Iris pigment epithelial cell (primary cell): ENCODE results near the gene JAKMIP1.

Source experiments
- DNase-seq: peaks from one replicate; pipeline ENCODE4 v3.0.0-alpha.2; 2011; ENCODE audit warnings: low read depth

JAKMIP1 gene

DNA sequence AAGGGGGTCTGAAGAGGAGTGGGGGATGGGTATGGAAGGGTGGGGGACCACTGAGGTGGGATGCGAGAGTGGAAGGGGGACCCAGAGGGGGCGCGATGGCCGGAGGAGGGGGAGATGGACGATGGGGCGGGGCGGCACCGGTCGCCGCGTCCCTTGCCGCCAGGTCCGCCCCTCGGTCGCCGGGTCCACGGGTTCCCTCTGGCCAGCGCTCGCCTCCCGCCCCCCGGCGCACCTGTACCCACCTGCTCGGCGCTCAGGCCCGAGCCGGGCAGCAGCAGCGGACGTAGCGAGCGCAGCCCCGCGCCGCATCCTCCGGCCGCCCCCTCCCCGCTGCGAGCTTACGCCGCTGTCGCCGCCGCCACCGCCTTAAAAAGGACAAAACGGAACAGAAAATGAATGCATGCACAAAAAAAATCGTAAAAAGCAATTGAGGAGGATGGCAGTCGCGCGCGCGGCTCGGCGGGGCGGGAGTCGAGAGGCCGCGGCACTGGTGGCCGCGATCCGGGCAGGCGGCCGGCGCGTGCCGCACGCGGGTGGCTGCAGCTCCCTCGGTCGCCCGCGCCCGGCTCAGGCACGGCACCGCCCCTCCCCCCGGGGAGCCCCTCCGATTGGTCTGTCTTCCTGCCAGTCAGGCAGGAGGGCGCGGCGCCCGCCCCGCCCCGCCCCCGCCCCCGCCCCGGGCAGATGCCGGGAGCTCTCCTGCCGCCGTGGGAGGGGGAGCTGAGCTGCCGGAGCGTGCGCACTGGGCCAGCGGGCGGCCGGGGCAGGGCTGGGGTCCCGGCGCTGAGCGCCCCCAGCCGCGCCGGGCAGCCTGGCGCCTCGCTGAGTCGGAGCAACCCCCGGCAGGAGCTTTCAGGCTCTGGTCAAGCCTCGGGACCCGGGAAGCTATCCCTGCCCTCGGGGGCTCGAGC lies at the start of gene JAKMIP1:
Gene JAKMIP1, minus strand, starts transcription at position 539 of the 911 bp plus-strand sequence. CDS start 87,699 bp downstream, outside the sequence.
- DNase-seq = peak; percentile 49

GRCh38 chr4:6248394-6248793 lies 48.0 kb upstream of the JAKMIP1 start:
- no peak for DNase-seq

DNA sequence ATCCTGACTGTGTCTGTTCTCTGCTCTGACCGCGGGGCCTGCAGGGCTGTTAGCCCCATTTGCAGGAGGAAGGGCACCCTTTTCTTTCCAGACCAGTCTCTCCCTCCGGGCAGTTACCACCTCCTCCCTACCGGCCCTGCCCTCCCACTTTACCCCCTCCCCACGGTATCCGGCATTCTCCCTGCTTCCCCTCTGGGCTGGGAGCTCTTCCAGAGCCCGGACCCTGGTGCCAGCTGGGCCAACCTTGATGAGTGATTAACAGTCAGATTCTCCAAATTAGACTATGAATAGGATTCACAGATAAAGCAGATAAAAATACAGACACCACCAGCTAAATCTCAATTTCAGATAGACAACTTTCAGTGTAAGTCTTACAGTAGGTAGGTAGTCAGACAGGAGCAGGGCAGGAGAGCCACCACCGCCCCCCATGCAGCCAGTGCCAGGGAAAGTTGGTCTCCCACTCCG lies 45.9 kb upstream of the JAKMIP1 start:
- DNase-seq = no peak

GRCh38 chr4:6245246-6246169 lies 45.2 kb upstream of the JAKMIP1 start:
- DNase-seq = peak; percentile 16

DNA sequence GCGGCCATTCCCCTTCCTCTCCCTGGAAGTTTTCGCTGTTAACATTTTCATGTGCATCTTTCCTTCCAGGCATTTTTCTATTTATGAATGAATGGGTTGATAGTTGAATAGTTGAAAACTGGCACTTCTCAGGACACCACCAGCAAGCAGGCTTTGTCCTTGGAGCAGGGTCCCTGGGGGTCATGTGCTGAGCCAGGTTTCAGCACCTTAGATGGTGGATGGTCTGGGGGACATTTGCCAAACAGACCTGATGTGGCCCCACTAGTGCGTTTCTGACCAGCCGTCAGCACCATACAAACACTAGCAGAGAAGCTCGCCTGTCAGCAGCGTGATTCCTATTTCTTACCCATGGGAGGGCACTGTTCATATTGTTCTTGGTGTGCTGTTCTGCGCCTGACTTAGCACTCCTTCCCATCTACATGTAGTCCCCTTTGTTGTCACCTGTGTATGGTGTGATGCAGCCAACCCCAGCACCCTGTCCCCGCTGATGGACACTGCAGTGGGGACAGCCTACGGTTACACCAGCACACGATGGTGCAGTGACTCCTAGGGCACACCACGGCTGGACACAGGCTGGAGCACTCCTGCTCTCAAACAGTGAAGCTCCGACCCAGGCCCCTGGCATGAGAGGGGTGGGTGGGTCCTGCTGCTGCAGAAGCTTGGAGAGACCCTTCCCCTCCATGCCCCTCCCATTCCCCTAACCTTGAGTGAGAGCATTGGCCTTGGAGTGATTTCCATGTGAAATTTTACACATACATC lies 42.1 kb upstream of the JAKMIP1 start:
- no peak for DNase-seq

- DNase-seq = no peak
Measured at GRCh38 chr4:6241062-6241845, 40.9 kb upstream of the JAKMIP1 start.

DNA sequence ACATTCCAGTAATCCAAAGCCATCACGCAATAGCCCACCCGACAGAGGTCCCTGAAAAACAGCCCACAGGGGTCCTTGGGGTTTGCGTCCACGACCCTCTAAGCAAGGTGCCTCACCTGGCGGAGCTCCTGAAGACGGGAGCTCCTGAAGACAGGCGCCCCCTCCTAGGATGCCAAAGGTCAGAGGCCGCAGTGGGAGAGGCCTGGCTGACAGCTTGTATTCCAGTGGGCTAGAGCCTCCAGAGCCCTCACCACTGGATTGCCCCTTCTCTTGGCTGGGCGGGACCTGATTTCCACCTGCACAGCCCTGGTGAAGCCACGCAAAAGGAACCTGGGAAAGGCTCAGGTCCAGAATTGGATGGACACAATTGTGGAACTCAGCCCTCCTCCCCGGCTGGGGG lies 39.6 kb upstream of the JAKMIP1 start:
- DNase-seq = no peak

- no peak for DNase-seq
Measured at GRCh38 chr4:6239486-6239885, 39.1 kb upstream of the JAKMIP1 start.

GRCh38 chr4:6236816-6237390 lies 36.6 kb upstream of the JAKMIP1 start:
- no peak for DNase-seq

- DNase-seq = no peak
Measured at GRCh38 chr4:6235901-6236640, 35.7 kb upstream of the JAKMIP1 start.

GRCh38 chr4:6235012-6235411 lies 34.7 kb upstream of the JAKMIP1 start:
- no peak for DNase-seq

DNA sequence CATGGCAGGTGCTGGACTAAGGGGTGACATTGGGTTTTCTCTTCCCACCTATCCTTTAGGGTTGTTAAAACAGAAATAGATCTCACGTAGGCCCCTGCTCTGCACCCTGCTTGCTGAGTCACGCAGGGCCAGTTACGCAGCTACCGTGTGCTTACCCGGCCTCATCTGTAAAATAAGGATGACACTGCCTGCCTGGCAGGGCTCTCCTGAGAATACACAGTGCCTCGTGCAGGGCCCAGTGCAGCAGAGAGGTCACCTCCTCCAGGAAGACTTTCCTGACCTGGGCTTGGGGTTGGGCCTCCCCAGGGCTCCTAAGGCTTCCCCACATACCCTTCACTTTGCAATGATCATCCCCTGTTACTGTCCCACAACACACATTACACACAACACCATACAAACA lies 33.6 kb upstream of the JAKMIP1 start:
- no peak for DNase-seq

DNA sequence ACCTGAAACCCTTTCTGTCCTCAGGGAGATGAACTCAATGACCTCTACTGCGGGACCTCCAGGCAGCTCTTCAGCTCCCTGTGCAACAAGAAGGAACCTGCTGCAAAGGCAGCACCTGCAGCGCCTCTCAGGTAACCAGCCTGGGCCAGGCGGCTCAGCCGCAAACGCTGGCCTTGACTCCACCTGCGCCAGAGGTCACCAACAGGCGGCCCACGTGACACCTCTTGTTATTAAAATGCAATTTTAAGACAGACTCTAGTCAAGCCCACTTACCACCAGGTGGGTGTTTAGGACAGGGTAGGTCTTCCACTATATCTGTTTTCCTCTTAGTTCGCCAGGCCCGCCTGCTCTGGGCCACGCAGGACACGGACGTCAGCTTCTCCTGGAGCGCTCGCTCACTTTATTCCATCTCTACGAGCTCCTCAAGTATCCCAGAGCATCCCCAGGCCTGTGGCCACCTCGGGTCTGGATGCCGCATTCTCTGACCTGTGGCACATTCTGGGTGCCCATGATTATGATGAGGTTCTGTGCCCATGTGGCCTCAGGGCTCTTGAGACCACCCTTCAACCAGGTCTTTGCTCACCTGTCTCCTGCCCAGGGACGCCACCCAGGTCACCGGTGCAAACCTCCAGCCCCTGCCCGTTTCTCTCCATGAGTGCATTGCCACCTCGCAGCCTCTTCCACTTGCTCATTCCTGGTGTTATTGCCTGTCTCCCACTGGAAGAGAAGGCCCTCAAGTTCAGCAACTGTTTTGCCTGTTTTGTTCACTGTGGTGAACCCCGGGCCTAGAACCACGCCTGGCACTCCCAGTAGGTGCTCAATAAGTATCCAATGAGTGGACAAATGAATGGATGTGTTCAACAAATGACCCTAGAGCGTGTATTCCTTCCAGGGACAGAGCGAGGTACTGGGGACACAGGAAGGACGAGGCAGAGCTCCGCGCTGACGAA lies 32.8 kb upstream of the JAKMIP1 start:
- DNase-seq = no peak

DNA sequence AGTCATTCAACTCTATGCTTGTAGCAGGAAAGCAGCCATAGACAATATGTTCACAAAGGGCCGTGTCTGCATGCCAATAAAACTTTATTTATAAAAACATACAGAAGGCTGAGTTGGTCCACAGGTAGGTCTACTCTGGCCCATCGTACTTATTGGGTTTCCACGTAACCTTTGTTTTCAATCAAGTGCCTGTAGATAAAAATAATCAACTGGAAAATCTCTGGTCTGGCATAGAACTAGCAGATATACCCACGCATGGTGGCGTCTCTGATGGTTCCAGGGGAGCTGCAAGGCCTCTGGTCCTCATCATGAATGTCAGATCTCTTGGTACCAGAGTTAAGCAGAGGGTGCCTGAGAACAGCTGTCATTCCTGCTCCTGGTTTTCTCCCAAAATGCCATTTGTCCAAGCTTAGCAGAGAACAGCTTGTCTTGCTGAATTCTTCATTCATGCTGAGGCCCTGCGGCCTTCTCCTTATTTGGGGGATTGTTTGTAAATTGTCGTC lies 31.4 kb upstream of the JAKMIP1 start:
- no peak for DNase-seq

- DNase-seq = no peak
Measured at GRCh38 chr4:6230827-6231662, 30.7 kb upstream of the JAKMIP1 start.

DNA sequence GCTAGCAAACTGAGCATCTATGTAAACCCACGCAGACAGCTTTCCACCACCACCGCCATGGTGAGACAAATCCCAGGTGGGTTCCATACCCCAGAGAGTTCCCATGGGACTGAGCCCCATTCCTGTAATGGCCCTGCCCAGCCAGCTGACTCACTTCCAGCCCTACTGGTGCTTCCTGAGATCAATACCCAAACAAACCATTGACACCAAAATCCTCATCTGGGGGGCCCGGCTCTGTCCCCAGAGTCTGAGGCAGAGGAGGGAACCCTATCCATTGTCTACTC lies 30.1 kb upstream of the JAKMIP1 start:
- DNase-seq = no peak

- DNase-seq = no peak
Measured at GRCh38 chr4:6229671-6230501, 29.5 kb upstream of the JAKMIP1 start.
